ENCODE measurements around the gene APBA2.

Gene APBA2

DNA sequence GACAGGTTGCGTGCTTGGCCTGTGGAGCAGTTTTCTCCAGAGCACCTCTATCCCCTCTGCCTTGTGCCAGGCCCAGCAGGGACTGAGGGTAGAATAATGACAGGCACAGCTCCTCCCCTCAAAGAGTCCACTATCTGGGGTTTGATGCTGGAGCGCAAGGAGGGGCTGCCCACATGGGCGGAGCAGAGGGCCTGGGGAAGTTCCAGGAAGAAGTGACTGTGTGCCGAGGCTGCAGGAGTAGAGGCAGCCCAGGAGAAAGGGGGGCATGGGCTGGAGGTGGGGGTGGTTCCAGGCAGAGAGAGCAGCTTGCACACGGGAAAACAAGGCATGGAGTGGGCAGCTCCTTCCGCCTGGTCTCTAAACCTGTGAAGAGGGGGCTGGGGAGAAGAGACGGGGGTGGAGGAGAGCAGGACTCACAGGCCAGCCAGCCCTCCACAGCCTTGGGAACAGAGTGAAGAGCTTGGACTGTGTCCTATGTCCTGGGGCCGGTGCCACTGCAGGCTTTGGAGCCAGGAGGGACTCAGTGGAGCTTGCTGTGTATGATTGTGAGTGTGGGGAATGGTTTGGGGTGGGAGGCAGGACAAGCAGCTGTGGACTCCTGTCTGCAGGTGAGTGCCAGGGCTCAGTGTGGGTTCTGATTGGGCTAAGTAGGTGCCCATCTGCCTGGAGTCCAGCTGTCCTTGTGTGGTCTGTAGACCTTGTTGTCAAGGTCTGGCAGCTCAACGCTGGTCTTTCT is 48.1 kb downstream of the APBA2 start:
- DNase-seq (ENCODE audit: low read depth in 2 of 2, low spot score in 1 of 2): no peak

GRCh38 chr15:28934645-28935044 is 48.9 kb downstream of the APBA2 start:
- no peak for DNase-seq (ENCODE audit: low read depth in 2 of 2, low spot score in 1 of 2)

DNA sequence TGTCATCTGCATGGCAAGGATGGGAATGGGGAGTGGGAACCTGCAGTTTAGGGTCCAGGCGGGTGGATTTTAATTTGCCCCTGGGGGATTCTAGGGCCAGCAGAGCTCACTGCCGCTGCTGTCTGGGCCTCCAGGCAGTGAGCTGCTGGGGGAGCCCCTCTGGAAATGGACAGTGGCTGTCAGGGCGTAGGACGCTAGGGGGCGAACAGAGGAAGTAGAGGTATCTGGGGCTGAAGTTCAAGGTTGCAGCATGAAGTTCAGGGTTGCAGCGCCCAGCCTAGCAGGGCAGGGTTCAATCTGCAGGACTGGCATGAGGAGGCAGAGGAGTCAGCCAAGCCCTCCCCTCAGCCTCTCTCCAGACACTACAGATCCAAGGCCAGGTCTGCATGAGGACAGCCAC is 49.5 kb downstream of the APBA2 start:
- DNase-seq (ENCODE audit: low read depth in 2 of 2, low spot score in 1 of 2): peak; percentile 28 to 33

DNA sequence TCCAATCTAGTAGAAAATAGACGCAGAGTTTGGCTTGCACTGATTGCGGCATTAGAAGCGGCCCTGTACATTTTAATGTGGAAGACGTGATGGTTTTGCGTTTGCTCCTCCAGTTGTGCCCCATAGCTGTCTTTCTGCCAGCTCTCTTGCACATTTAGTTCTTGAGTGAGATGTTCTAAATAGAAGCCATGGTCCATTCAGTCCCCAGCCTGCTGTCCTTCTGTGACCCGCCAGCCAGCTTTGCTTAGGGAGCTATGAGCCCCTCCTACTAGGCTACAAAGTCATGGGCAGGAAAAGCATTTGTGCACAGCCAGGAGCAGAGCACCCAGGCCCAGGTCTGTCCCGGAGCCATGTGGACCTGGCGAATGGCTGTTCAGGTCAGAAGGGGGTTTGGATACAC is 50.3 kb downstream of the APBA2 start:
- DNase-seq (ENCODE audit: low read depth in 2 of 2, low spot score in 1 of 2): no peak

GRCh38 chr15:28936481-28936881 is 50.7 kb downstream of the APBA2 start:
- DNase-seq (ENCODE audit: low read depth in 2 of 2, low spot score in 1 of 2): no peak

GRCh38 chr15:28937271-28937670 is 51.5 kb downstream of the APBA2 start:
- DNase-seq (ENCODE audit: low read depth in 2 of 2, low spot score in 1 of 2): no peak

DNA sequence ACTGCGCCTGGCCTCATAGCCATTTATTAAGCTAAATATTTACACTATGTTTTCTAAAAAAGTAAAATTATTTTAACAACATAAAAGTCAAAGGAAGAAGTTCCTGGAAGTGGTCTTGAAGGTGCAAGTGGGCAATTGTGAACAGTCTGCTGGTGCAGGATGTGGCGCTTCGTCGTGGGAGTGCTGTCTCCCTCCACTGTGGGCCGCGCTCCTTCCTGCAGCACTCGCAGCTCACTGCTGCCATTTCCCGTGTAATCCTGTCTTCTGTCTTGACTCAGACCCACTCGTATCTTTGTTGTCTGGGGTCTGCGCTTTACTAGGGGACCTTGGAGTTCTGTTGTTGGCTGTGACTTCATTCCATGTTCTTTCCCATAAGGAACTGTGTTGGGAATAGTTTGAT is 56.3 kb downstream of the APBA2 start:
- DNase-seq (ENCODE audit: low read depth in 2 of 2, low spot score in 1 of 2): peak in 1 of 2 donors; percentile 34

- no peak for DNase-seq (ENCODE audit: low read depth in 2 of 2, low spot score in 1 of 2)
These were observed 56.8 kb downstream of the APBA2 start for GRCh38 chr15:28942571-28942970.

DNA sequence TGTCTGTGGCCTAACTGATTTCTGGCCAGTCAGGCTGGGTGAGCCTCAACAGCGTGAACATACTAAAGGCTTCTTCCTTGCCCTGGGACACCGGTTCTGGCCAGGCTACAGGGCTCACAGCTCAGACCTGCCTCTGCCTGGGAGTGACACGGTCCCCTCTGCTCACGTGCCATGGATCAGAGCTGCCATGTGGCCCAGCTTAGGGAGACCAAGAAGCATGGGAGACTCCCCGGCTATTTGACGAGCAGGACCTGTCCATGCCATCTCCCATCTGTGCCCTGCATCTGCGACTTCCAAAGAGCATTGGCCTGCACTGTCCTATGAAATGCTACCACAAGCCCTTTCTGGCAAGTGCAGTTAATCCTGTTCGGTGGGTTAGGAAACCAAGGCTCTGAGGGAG is 57.4 kb downstream of the APBA2 start:
- no peak for DNase-seq (ENCODE audit: low read depth in 2 of 2, low spot score in 1 of 2)

GRCh38 chr15:28943611-28944230 is 57.9 kb downstream of the APBA2 start:
- DNase-seq (ENCODE audit: low read depth in 2 of 2, low spot score in 1 of 2): no peak

GRCh38 chr15:28944286-28944685 is 58.5 kb downstream of the APBA2 start:
- no peak for DNase-seq (ENCODE audit: low read depth in 2 of 2, low spot score in 1 of 2)

DNA sequence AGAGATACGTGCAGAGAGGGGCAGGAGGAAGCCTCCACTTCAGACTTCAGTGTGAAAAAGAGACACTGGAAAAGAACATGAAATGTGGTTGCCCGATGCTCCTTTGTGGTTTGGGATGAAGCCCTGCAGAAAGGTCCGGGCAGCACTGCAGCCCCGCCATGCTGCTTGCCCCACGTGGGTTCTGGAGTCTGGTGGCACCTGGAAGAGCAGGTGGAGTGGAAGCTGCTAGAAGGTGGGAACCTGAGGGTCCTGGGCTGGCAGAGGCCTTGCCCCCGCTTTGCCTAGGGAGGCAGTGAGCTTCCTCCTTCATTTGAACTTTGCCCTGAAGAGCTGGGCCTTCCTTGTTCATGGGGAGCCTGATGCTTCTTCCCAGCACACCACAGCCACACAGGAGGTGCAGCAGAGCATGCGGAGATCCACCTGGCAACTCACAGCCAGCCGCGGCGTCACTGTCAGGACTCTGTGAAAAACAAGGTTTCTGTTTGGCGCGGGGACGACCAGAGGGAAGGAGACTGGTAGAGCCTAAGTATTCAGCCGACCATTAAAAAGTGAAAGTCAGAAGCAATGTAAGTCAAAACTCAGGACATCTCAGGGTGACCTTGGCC is 59.0 kb downstream of the APBA2 start:
- DNase-seq (ENCODE audit: low read depth in 2 of 2, low spot score in 1 of 2): no peak

- DNase-seq (ENCODE audit: low read depth in 2 of 2, low spot score in 1 of 2): no peak
These were observed 60.0 kb downstream of the APBA2 start for GRCh38 chr15:28945626-28946230.

GRCh38 chr15:28946803-28947202 is 61.0 kb downstream of the APBA2 start:
- no peak for DNase-seq (ENCODE audit: low read depth in 2 of 2, low spot score in 1 of 2)

DNA sequence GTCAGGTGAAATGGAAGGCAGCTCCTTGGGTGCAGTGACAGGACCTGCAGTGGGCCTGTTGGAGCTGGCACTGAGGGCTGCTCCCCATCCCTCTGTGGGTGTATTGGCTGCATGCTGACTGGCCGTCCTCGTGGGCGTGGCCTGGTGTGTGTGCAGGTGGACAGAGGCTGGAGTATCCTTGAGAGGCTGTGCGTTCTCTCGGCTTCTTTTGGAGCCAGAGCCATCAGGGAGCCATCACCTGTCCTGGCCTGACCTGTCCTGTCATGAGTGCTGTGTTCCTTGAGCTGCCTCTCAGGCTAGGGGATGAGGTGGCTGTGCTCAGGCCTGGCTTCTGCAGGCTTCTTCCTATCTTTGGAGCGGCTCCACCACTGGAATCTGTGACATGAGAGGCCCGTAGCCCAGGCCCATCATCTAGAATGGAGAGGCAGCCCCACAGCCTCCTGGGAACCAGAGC is 61.5 kb downstream of the APBA2 start:
- DNase-seq (ENCODE audit: low read depth in 2 of 2, low spot score in 1 of 2): no peak

GRCh38 chr15:28948036-28948435 is 62.3 kb downstream of the APBA2 start:
- DNase-seq (ENCODE audit: low read depth in 2 of 2, low spot score in 1 of 2): no peak

GRCh38 chr15:28950916-28951315 is 65.1 kb downstream of the APBA2 start:
- no peak for DNase-seq (ENCODE audit: low read depth in 2 of 2, low spot score in 1 of 2)

DNA sequence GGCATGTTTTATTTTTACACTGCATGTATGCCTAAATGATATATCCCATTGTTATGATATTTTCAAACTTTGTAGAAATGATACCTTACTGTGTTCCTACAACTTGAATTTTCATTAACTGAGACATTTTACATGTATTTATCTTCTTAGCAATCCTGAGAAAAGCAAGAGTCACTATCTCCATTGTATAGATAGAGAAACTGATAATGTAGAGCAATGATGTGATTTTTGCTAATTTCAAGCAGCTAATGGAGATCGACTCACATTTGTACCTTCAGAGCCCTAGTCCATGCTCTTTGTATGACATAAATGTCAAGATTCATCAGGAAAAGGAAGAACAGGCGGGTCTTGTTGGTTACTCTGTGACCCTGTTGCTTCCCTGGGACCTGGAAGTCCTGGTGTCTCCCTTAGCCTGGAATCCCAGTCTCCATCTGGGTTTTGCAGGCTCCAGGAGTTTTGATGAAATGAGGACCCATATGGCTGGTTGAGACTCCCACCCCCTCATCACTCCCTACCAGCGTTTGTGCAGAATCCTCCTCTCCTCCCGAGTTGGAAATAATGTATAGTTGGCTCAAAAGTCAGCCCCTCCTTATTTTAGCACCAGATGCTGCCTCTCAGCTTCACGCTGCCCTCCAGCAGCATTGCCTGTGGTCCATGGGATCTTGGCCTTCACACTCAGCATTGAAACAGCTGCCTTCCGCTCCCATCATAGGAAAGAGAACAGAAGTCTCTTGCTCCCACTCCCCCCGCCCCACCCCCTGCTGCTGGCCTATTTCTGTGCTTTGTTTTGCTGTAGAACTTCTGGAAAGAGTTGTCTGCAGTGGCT is 67.1 kb downstream of the APBA2 start:
- DNase-seq (ENCODE audit: low read depth in 2 of 2, low spot score in 1 of 2): no peak

DNA sequence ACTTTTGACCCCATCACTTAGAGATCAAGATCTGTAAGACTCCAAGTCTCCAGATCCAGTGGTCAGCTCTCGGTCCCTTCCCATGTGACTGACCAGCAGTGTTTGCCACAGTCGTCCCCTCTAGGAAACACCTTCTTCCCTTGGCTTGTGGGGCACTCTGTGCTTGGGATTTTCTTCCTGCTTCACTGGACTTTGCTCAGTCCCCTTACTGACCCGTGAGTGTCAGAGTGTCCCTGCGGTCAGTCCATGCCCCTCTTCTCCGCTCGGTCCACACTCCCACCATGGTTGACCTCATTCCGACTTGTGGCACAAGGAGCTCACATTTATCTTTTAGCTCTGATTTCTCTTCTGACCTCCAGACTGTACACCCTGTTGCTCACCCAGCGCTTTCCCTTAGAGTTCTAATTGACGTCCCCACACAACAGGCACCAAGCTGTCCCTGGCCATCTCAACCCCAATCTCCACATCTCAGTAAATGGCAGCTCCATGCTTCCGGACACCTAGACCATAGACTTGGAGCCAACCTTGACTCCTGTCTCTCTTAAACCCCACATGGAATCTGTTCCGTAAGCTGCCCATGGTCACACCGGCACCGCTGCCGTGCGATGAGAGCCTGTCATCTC is 67.9 kb downstream of the APBA2 start:
- DNase-seq (ENCODE audit: low read depth in 2 of 2, low spot score in 1 of 2): no peak

GRCh38 chr15:28954466-28955159 is 68.8 kb downstream of the APBA2 start:
- DNase-seq (ENCODE audit: low read depth in 2 of 2, low spot score in 1 of 2): no peak
